ENCODE results near the gene EDC4.
A peak's percentile ranks its signal among the peaks of the same experiment; 100 is the strongest.

Gene EDC4

DNA sequence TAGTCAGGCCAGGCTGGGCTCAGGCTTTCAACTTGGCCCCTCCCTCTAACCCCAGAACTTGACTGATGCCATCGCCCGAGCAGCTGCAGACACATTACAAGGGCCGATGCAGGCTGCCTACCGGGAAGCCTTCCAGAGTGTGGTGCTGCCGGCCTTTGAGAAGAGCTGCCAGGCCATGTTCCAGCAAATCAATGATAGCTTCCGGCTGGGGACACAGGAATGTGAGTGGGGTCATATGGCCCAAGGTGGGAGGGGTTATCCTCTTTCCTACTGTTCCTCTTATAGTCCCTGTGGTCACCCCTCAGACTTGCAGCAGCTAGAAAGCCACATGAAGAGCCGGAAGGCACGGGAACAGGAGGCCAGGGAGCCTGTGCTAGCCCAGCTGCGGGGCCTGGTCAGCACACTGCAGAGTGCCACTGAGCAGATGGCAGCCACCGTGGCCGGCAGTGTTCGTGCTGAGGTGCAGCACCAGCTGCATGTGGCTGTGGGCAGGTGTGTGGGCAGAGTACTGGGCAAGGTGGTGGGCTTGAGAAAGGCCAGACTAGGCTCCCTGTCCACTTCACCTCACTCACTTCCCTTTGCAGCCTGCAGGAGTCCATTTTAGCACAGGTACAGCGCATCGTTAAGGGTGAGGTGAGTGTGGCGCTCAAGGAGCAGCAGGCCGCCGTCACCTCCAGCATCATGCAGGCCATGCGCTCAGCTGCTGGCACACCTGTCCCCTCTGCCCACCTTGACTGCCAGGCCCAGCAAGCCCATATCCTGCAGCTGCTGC, 9.7 kb downstream of the EDC4 start:
- H3K4me1 Mint-ChIP-seq = peaks cover 8% of the 10 kb centered on the region
- H3K4me3 Mint-ChIP-seq = no peak overlapping the region
- H3K9me3 Mint-ChIP-seq = no peaks in the 10 kb centered on the region
- peaks cover 70% of the 10 kb centered on the region for H3K36me3 Mint-ChIP-seq
- H3K27ac Mint-ChIP-seq = no peak overlapping the region
- no peak for DNase-seq (ENCODE audit: low spot score in 2 of 2)
- ATAC-seq = no peak

- DNase-seq (ENCODE audit: low spot score in 2 of 2) = no peak
- H3K4me3 Mint-ChIP-seq = no peak overlapping the region
- no peaks in the 10 kb centered on the region for H3K9me3 Mint-ChIP-seq
- peak overlapping the region; percentile 64 for H3K27ac Mint-ChIP-seq
- ATAC-seq = peak; percentile 3
- peaks cover 63% of the 10 kb centered on the region for H3K36me3 Mint-ChIP-seq
- peaks cover 8% of the 10 kb centered on the region for H3K4me1 Mint-ChIP-seq
Observed at GRCh38 chr16:67883146-67883871, 10.5 kb downstream of the EDC4 start.

DNA sequence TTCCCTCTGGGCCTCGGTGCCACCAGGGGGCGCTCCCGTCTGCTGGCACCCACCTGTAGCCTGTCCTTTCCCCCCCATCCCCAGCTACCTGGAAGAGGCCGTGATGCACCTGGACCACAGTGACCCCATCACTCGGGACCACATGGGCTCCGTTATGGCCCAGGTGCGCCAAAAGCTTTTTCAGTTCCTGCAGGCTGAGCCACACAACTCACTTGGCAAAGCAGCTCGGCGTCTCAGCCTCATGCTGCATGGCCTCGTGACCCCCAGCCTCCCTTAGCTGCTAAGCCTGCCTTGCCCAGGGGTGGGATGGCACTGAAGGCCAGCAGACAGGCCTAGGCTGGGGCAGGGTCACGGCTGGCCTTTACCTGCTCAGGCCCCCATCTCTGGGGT, 11.0 kb downstream of the EDC4 start:
- ATAC-seq (peak; percentile 76), DNase-seq (ENCODE audit: low spot score in 2 of 2) (peak; percentile 68 to 83)
- H3K9me3 Mint-ChIP-seq = no peaks in the 10 kb centered on the region
- H3K36me3 Mint-ChIP-seq = peaks cover 57% of the 10 kb centered on the region
- H3K4me1 Mint-ChIP-seq = peaks cover 8% of the 10 kb centered on the region
- no peak overlapping the region for H3K4me3 Mint-ChIP-seq
- H3K27ac Mint-ChIP-seq = peak overlapping the region; percentile 64

DNA sequence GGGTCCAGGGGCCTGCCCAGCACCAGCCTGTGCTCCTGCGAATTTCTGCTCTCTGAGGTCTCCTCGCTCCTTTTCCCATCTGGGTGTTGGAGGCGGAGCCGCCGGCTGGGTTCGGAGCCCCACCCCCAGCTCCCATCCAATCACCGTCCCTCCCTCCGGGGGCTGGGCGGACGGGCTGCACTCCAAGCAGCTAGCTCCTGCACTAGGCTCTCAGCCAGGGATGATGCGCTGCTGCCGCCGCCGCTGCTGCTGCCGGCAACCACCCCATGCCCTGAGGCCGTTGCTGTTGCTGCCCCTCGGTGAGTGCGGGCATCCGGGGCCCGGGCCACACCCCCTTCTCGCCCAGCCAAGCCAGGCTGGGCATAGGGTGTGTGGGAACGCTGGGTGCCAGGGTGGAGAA, 11.8 kb downstream of the EDC4 start, which contains the start of gene NRN1L:
TSS of gene NRN1L (plus strand) at position 202 of the 400 bp plus-strand sequence. CDS start at position 221, 19 bp downstream.
- Mint-ChIP-seq H3K4me3 (no peak within 1 kb of the TSS), H3K27ac (peak within 1 kb of the TSS; percentile 64), H3K4me1 (peaks cover 8% of the 10 kb centered on the region), H3K36me3 (peaks cover 49% of the 10 kb centered on the region), H3K9me3 (no peaks in the 10 kb centered on the region)
- ATAC-seq (no peak), DNase-seq (ENCODE audit: low spot score in 2 of 2) (no peak)

DNA sequence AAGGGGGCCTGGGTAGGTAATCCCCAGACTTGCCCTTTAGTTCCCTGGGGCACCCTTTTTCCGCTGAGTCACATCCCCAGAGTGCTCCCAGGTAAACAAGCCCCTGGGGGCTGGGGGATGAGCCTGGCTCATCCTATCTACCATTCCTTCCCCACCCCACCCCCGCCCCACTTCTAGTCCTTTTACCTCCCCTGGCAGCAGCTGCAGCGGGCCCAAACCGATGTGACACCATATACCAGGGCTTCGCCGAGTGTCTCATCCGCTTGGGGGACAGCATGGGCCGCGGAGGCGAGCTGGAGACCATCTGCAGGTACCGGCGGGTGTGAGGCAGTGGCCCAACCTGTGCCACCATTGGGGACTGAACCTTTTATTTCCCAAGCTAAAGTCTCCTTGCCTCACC, 12.7 kb downstream of the EDC4 start:
- no peak overlapping the region for H3K4me3 Mint-ChIP-seq

GRCh38 chr16:67885976-67886375, 13.1 kb downstream of the EDC4 start:
- Mint-ChIP-seq H3K36me3 (peaks cover 36% of the 10 kb centered on the region), H3K4me1 (peaks cover 8% of the 10 kb centered on the region), H3K27ac (no peak overlapping the region), H3K9me3 (no peaks in the 10 kb centered on the region), H3K4me3 (no peak overlapping the region)
- DNase-seq (ENCODE audit: low spot score in 2 of 2) (no peak), ATAC-seq (no peak)

More for the DNA sequence above, 12.7 kb downstream of the EDC4 start:
- no peak for ATAC-seq
- no peak for DNase-seq (ENCODE audit: low spot score in 2 of 2)
- no peaks in the 10 kb centered on the region for H3K9me3 Mint-ChIP-seq
- no peak overlapping the region for H3K27ac Mint-ChIP-seq
- peaks cover 40% of the 10 kb centered on the region for H3K36me3 Mint-ChIP-seq
- peaks cover 8% of the 10 kb centered on the region for H3K4me1 Mint-ChIP-seq

GRCh38 chr16:67886387-67886786, 13.5 kb downstream of the EDC4 start:
- no peak for ATAC-seq

GRCh38 chr16:67888331-67888730, 15.5 kb downstream of the EDC4 start:
- no peak for ATAC-seq
- Mint-ChIP-seq H3K36me3 (peaks cover 21% of the 10 kb centered on the region), H3K4me1 (peaks cover 5% of the 10 kb centered on the region), H3K27ac (peak overlapping the region; percentile 37), H3K4me3 (no peak overlapping the region), H3K9me3 (no peaks in the 10 kb centered on the region)
- no peak for DNase-seq (ENCODE audit: low spot score in 2 of 2)

More at GRCh38 chr16:67886387-67886786, 13.5 kb downstream of the EDC4 start:
- H3K4me3 Mint-ChIP-seq = no peak overlapping the region
- no peak for DNase-seq (ENCODE audit: low spot score in 2 of 2)
- peaks cover 32% of the 10 kb centered on the region for H3K36me3 Mint-ChIP-seq
- no peak overlapping the region for H3K27ac Mint-ChIP-seq
- H3K4me1 Mint-ChIP-seq = peaks cover 8% of the 10 kb centered on the region
- no peaks in the 10 kb centered on the region for H3K9me3 Mint-ChIP-seq

DNA sequence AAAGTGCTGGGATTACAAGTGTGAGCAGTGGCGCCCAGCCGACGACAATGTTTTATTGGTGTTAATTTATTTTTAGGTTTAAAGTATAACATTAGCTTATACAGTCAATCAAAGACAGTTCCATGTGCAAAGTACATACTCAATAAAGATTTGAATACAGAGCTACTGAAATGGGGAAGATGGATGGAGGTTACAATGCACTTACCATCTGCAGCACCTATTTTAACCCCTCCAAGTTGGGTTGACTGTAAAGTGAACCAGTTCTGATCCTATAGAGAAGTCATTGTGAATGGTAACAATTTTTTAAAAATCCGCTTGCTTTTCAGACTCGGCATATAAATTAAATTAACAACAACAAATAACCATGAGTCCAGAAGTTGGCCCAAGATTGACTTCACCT, 19.5 kb downstream of the EDC4 start:
- ATAC-seq (no peak), DNase-seq (ENCODE audit: low spot score in 2 of 2) (no peak)
- Mint-ChIP-seq H3K27ac (peak overlapping the region; percentile 96), H3K4me3 (peak overlapping the region; percentile 94), H3K9me3 (no peaks in the 10 kb centered on the region), H3K4me1 (peaks cover 19% of the 10 kb centered on the region), H3K36me3 (peaks cover 10% of the 10 kb centered on the region)

DNA sequence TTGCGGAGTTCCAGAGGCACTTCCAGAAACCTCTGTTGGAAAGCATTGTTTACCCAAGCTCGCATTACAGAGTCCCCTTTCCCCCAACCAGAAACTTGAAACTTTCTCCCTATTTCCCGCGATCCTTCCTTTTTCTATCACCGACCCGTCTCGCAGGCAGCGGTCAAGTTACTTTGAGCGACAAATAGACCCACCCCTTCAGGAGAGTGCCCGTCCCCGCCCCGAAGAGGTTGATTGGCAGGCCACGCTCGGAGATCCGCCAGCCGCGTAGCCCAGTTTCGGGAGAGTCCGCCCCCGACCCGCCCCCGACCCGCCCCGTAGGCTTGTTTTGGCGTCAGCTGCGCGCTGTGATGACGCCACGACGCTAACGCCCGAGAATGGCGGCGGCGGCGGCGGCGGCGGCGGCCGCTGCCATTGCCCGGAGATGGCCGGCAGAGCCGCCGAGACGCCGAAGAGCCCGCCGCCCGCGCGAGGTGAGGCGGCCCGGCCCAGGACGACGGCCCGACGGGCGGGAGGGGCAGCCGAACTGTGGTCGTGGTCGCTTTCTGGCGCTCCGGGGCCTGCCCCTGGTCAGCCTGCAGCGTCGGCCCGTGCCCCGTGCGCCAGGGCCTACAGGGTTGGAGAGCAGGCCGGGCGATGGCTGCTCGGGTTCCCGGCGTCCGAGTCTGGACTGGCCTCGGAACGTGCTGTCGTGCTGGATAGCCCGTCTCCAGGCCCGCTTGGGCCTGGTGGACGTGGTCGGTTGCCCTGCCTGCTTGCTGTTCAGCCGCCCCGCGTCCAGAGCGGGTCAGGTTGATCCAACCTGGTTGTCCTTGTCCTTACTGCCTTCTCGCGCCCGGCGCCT, 20.3 kb downstream of the EDC4 start, which contains the start of gene PSKH1:
TSS of gene PSKH1 (plus strand) at position 356 of the 844 bp plus-strand sequence. CDS start 15,496 bp downstream, outside the sequence.
- ATAC-seq = peak; percentile 99
- peaks cover 21% of the 10 kb centered on the region for H3K4me1 Mint-ChIP-seq
- peak within 1 kb of the TSS; percentile 94 for H3K4me3 Mint-ChIP-seq
- peak within 1 kb of the TSS; percentile 96 for H3K27ac Mint-ChIP-seq
- no peaks in the 10 kb centered on the region for H3K9me3 Mint-ChIP-seq
- DNase-seq (ENCODE audit: low spot score in 2 of 2) = peak; percentile 75 to 94
- H3K36me3 Mint-ChIP-seq = peaks cover 10% of the 10 kb centered on the region

DNA sequence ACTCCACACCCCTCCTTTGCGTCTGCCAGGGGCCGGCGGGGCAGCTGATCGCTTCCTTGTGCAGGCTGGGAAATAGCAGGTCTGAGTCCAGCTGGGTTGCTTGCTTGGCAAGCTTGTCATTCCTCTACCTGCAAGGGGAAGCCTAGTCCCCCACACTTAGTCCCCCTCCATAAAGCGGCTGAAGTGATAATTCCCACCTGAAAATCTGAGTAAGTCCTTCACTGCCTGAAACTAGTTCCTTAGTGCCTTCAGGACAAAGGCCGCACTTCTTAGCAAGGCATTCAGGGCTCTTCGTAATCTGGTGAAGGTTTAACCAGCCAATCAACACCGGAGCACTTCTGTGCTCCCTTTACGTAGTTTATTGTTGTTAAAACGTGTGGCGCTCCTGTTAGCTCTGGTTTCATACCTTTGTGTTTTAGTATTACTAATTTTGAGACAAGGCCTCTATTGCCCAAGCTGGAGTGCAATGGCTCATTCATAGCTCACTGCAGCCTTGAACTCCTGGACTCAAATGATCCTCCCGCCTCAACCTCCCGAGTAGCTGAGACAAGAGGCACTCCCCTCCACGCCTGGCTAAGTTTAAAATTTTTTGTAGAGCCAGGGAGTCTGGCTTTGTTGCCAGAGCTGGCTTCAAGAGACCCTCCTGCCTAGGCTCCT, 21.0 kb downstream of the EDC4 start:
- peak overlapping the region; percentile 94 for H3K4me3 Mint-ChIP-seq
- ATAC-seq (no peak), DNase-seq (ENCODE audit: low spot score in 2 of 2) (no peak)
- peaks cover 21% of the 10 kb centered on the region for H3K4me1 Mint-ChIP-seq
- peak overlapping the region; percentile 96 for H3K27ac Mint-ChIP-seq
- no peaks in the 10 kb centered on the region for H3K9me3 Mint-ChIP-seq
- peaks cover 10% of the 10 kb centered on the region for H3K36me3 Mint-ChIP-seq

DNA sequence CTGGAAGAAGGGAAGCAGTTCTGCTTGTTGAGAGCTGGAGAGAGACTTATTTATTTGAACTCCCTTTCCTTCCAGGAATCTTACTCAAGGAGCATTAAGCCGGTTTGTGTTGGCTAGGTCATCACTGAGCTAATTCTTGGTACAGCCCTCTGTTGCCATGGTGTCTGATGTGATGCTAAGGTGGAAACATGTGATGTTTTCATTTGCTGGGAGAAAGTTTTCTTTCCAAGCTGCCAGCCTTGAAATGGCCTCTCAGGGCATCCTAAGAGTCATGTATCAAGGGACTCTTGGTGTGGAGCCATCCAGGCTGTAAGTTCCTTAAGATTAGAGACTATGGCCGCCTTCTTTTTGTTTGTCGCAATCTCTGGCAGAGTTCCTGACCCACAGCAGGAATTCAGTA, 24.4 kb downstream of the EDC4 start:
- H3K9me3 Mint-ChIP-seq = no peaks in the 10 kb centered on the region
- H3K4me1 Mint-ChIP-seq = peaks cover 28% of the 10 kb centered on the region
- peaks cover 10% of the 10 kb centered on the region for H3K36me3 Mint-ChIP-seq
- H3K4me3 Mint-ChIP-seq = no peak overlapping the region
- ATAC-seq (no peak), DNase-seq (ENCODE audit: low spot score in 2 of 2) (no peak)
- peak overlapping the region; percentile 20 for H3K27ac Mint-ChIP-seq

DNA sequence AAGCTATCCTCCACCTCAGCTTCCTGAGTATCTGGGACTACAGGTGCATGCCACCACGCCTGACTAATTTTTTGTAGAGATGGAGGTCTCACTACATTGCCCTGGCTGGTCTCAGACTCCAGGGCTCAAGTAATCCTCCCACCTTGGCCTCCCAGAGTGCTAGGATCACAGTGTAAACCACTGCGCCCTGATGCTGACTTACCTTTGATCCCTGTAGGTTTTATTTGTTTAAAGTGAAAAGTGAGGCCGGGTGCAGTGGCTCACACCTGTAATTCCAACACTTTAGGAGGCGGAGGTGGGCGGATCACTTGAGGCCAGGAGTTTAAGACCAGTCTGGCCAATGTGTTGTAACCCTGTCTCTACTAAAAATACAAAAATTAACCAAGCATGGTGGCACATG, 28.9 kb downstream of the EDC4 start:
- Mint-ChIP-seq H3K36me3 (no peaks in the 10 kb centered on the region), H3K4me3 (no peak overlapping the region), H3K9me3 (no peaks in the 10 kb centered on the region), H3K27ac (no peak overlapping the region), H3K4me1 (peaks cover 15% of the 10 kb centered on the region)
- no peak for DNase-seq (ENCODE audit: low spot score in 2 of 2)
- no peak for ATAC-seq

DNA sequence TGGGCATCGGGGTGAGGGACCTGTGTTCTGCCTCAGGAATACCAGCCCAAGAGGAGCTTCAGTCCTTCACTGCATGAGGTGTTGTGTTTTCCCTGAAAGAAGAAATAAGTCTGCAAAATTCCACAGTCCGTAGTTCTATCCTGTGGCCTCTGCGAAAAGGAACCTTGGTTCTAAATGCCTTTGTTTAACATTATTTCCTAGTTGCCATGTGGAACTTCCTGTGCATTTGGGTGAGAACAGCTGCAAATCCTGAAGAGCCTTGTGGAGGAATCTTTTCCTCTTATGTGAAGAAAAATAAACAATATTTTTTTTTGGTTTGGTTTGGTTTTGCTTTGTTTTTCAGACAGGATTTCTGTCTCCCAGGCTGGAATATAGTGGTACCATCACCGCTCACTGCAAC, 30.0 kb downstream of the EDC4 start:
- no peak for DNase-seq (ENCODE audit: low spot score in 2 of 2)
- Mint-ChIP-seq H3K9me3 (no peaks in the 10 kb centered on the region), H3K4me3 (no peak overlapping the region), H3K27ac (peak overlapping the region; percentile 21), H3K4me1 (peaks cover 12% of the 10 kb centered on the region), H3K36me3 (peaks cover 5% of the 10 kb centered on the region)
- ATAC-seq = no peak

Measured in stimulated activated effector memory CD8-positive, alpha-beta T cell treated with anti-CD3 and anti-CD28 coated beads, Interleukin-12 subunit alpha, Interleukin-12 subunit beta, amount 100 ng/mL, for 72 hours (primary cell).